ENCODE measurements around the gene BSCL2.
"Not testable (repeated sequence)": the region's sequence is repeated elsewhere in the genome, so short reads cannot be mapped to it uniquely, and the experiment has no call there.

Gene BSCL2

DNA sequence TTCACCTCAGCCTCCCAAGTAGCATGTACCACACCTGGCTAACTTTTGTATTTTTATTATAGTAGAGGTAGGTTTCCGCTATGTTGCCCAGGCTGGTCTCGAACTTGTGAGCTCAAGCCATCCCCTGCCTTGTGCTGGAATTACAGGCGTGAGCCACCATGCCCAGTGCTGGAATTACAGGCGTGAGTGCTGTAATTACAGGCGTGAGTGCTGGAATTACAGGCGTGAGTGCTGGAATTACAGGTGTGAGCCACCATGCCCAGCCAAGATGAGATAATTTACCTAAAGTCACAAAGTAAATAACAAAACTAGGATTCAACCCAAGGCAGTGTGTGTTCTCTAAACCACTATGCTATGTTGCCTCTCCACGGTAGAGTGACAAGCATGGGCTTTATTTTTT, 24.7 kb downstream of the BSCL2 start:
- DNase-seq = no peak

DNA sequence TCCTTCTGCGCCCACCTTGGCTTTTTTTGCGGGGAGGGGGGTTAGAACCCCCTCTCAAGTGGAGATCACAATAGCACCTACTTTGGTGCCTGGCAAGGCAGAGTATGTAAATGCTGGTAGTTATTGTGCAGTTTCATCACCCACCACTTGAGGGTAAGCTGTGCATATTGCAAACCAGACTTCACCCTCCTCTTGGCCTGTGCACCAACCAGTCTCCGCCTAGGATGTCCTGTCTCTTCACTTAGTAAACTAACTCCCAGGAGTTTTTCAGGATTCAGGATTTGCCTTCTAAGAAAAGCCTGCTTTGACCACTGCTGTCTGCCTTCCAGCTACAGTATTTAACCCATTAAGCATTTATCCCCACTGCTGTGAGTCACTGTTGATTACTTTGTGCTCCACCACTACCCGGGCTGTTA, 26.4 kb downstream of the BSCL2 start:
- no peak for DNase-seq

DNA sequence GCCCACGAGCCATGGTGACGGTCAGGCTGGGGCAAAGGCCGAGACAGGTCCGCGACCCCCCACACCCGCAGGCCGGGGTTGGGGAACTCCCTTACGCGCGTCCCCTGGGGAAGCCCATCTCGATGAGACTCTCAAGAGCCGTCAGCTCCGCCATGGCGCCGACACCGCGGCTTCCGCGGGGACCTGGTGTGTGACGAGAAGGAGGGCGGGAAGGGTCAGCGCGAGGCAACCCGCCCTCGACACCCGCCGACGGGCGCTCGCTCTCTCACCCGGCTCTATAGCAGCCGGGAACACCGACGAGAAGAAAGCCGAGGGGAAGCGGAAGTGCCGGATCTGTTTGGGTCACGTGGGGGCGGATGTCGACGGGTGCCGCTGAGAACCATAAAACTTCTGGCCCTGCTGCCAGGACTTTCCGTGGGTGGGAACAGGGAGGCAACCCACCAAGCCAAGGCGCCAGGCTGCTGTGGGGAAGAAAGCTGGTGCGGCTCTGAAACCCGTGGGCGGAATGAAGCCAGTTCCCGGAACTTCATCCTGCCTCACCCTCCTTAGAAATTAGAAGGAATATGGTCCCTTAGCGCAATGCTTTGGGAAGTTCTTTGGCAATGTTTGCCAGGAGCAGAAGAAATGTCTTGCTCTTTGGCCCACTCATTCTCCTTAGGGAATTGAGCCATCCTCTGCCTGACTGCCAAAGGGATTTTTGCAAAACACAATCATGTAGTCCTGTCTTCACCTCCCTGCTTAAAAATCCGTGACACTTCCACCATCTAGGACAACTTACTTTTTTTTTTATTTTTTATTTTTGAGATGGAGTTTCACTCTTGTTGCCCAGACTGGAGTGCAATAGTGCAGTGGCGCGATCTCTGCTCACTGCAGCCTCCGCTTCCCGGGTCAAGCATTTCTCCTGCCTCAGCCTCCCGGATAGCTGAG, 28.2 kb downstream of the BSCL2 start, which contains the start of gene UBXN1:
TSS of gene UBXN1 (minus strand) at position 304 of the 927 bp plus-strand sequence. CDS start at position 154, 150 bp downstream.
- DNase-seq = no peak

- DNase-seq = no peak
Observed at GRCh38 chr11:62678433-62678769, 28.8 kb downstream of the BSCL2 start.

DNA sequence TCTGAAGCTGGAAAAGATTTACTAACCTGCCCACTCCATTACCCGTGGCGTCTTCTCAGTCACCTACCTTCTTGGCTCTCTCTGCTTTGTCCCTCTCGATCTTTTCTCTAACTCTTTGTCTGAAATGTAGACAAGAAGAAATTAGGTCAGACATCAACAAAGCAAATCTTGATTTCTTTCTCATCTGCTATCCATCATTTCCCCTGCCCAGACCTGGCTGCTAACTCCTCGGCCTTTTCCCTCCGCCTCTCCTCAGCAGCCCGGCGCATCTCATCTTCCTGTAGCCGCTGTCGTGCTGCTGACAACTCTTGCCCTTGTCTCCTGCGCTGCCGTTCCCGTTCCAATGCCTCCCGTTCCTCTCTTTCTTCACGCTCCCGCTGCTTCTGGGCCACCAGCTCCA, 29.5 kb downstream of the BSCL2 start:
- no peak for DNase-seq

DNA sequence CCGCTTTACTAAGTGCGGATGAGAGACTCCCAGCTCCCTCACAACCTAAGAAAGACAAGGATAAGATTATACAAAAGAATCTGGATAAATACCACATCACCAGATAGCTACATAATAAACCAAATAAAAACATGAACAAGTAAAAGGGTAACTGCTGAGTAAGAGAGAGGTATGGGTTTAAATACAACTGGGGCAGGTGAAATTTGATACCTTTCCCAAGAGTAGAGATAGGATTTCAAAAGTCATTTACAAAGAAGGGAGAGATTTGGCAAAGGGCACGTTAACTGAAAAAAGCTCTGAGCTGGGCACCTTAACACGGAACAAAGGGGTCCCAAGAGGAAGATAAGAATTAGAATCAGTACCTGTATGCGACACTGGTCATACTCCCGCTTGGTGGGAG, 30.1 kb downstream of the BSCL2 start:
- DNase-seq = no peak

GRCh38 chr11:62676698-62677097, 30.5 kb downstream of the BSCL2 start:
- DNase-seq = no peak

- not testable (repeated sequence) for DNase-seq
Observed at GRCh38 chr11:62675415-62675814, 31.8 kb downstream of the BSCL2 start.

GRCh38 chr11:62673196-62673525, 34.1 kb downstream of the BSCL2 start:
- DNase-seq = no peak

GRCh38 chr11:62671608-62672389, 35.4 kb downstream of the BSCL2 start, which contains the start of the genes LBHD1 and UQCC3:
Gene LBHD1, minus strand, starts transcription at chr11:62672267. Its CDS starts 2,236 bp downstream, at chr11:62670031.
Gene UQCC3, plus strand, starts transcription at chr11:62671673. Its CDS starts 73 bp downstream, at chr11:62671746.
- DNase-seq = peak; percentile 68

DNA sequence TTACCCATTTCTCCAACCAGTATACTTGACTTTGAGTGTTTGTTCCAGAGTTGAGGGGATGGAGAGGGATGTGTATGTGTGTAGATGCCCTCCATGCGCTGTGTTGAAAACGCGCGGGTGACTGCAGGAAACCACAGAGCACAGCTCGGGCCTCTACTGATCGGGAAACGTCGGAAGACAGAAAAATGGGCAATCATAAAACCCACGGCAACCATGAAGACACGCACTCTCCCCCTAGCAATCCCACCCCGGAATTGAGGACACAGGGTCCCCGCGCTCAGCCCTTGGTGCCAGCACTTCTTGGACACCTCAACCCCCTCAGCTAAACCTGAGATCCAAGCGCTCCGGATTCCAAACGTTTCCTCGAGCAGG, 36.0 kb downstream of the BSCL2 start:
- no peak for DNase-seq

DNA sequence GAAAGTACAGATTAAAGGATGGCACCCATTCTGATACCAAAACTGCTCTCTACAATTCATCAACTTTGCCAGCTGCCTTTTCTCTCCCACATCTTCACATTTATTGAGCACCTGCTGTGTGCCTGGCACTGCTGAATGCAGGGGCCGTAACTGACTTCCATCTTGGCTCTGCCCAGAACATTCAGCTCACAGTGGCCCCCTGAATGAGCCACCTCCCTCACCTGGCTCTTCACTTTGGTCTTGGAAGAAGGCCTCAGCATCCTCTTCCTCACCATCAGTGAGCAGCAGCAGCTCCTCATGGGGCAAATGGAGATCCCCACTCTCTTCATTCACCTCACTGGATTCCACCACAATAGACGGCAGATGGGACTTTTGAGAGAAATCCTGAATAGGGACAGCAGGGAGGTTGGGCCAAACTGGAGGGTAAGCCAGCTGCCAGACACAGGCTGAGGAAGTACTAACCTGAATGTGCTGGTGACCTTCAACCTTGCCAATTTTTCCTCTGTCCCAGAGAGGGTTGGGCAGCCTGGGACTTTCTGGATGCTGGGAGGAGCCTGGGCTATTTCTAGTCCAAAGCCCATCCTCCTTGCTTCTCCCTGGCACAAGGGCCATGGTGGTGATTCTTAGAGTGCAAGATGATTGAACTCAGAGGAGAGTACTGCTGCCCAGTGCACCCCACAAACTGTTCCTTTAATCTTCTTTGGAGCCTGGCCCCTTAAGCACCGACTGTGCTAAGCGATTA, 37.6 kb downstream of the BSCL2 start:
- DNase-seq = no peak

GRCh38 chr11:62667460-62667859, 39.8 kb downstream of the BSCL2 start:
- no peak for DNase-seq

- DNase-seq = no peak
Observed at GRCh38 chr11:62666259-62666926, 40.8 kb downstream of the BSCL2 start.

DNA sequence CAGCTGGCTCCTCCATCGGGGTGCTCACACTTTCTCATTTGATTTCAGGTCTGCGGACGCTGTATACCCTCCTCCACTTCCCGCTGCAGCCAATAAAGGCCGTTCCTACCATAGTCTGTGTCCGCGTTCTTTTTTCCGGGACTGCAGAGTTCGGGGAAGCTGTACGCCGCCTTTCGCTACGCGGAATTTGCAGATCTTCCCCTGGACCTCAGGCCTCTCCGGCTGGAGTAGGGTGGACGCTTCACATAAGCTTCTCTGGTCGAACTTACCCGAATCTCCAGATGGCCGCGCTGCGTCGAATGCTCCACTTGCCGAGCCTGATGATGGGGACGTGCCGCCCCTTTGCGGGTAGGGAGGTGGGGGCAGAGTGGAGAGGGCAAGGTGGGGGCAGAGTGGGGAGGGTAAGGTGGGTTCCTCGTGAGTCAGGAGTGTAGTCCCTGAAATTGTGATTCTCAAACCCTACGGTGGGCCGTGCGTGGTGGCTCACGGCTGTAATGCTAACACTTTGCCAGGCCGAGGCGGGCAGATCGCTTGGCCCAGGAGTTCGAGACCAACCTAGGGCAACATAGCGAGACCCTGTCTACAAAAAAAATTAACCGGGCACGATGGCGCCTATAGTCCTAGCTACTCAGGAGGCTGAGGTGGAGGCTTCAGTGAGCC, 41.5 kb downstream of the BSCL2 start:
- DNase-seq = no peak

GRCh38 chr11:62665075-62665598, 42.1 kb downstream of the BSCL2 start, which contains the start of the genes C11orf98 and CSKMT:
Gene C11orf98, minus strand, starts transcription at chr11:62665210. Its CDS starts 41 bp downstream, at chr11:62665169.
Gene CSKMT, plus strand, starts transcription at chr11:62665312. Its CDS starts 568 bp downstream, at chr11:62665880.
- peak; percentile 77 for DNase-seq

DNA sequence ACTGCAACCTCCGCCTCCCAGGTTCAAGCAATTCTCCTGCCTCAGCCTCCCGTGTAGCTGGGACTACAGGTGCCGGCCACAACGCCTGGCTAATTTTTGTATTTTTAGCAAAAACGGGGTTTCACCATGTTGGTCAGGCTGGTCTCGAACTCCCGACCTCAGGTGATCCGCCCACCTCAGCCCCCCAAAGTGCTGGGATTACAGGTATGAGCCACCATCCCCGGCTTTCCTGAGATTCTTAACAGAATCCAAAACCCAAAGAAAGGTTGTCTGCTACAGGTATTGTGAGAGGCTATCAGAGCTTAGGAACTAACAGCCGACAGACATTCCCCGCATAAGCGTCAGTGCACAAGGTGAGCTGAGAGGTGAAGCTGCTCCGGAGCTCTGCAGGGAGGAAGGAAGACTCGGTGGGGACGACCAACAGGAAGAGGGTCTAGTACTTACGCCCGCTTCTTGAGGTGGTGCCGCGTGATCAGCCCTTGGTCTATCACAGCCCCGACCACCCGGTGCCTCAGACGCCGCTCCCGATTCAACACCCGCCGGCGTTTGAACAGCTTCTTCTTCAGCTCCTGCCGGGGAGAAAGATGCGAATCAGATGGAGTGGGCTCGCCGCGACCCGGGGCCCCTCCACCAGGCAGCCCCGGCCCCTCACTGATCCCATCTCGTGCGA, 42.7 kb downstream of the BSCL2 start:
- DNase-seq = no peak

DNA sequence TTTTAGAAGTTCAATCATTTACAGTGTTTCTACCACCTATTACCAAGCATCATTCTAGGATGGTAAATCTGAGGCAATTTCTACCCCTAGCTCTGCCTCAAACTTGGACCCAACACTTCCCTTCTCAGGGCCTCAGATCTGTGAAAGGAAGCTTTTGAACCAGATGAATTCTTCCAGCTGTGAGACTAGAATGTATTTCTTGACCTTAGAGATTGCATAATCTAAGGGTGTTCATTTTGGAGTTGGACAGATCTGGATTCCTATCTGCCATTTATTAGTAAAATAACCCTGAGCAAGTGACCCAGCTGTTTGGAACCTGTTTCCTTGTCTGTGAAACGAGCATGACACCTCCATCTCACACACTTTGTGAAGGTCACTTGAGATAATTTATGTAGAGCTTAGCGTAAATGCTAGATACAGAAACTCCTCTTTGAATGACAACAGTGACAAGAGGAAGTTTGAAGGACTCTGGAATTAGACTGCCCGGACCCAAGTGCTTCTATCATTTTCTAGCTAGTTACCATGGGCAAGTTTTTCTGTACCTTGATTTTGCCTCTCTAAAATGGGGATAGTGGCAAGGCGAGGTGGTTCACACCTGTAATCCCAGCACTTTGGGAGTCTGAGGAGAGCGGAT, 50.3 kb downstream of the BSCL2 start:
- no peak for DNase-seq

GRCh38 chr11:62654297-62654696, 52.9 kb downstream of the BSCL2 start:
- DNase-seq = no peak

All from NCI-H1048 (cell line).